ENCODE measurements around the gene NPPC. TPM values are rescaled to one million over a fixed set of nuclear protein-coding genes. Genes with fewer than 3 reads are reported as not detected.

The NPPC gene
- total RNA-seq, result not detected in 2 replicates

DNA sequence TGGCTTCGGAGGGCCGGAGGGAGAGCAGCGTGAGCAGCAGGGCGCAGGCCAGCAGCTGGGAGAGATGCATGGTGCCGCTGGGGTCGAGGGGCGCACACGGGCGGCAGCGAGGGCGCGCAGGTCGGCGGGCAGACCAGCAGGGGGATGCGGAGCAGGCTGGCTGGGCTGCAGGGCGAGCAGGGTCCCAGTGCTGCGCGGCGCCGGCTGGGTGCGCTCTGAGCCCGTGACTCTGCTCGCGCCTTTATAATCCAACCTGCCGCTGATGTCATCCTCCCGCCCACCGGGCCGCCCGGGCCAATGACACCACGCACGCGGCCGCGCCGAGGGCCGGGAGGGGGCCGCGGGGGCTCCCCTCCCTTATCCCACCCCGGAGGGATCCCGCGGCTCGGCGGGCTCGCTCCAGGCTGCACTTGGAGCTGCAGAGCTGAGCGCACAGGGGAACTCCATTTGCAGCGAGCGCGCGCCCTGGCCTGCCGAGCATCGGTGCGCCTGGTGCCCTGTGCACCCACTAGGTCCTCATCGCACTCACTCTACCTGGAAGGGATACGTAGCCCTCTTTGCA, at the start of gene NPPC:
TSS of gene NPPC (minus strand) at position 217 of the 562 bp plus-strand sequence. CDS start at position 70, 147 bp downstream.

GRCh38 chr2:231961349-231962166, 35.4 kb upstream of the NPPC start, which contains the start of gene DIS3L2:
Gene DIS3L2 (plus strand): TSS chr2:231961713. CDS start chr2:232014928, 53,215 bp downstream.

Small RNA genes within 50 kb of the gene (small RNA-seq; reads per million reads assigned to genes)
- not detected for gene MIR1471

Other genes with a start within 250 kb of the NPPC start
- gene PTMA, start 217.9 kb downstream of the NPPC start, total RNA-seq, result 966 and 1,086 TPM in 2 replicates
- gene PDE6D, start 145.1 kb downstream of the NPPC start, total RNA-seq, result 17.6 and 19.5 TPM in 2 replicates
- 17.6 and 26.1 TPM in 2 replicates for gene COPS7B, start 140.0 kb downstream of the NPPC start, total RNA-seq
- 20.0 and 24.2 TPM in 2 replicates for gene DIS3L2, start 35.3 kb upstream of the NPPC start, total RNA-seq

Data from articular chondrocyte of knee joint (primary cell).